Measurements from ENCODE around the gene IER2.
A peak's percentile ranks its signal among the peaks of the same experiment; 100 is the strongest.

IER2 gene, protein sequence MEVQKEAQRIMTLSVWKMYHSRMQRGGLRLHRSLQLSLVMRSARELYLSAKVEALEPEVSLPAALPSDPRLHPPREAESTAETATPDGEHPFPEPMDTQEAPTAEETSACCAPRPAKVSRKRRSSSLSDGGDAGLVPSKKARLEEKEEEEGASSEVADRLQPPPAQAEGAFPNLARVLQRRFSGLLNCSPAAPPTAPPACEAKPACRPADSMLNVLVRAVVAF

GRCh38 chr19:13150187-13150930 is at the start of gene IER2, which contains the start of gene STX10:
TSS of gene IER2 (plus strand) at chr19:13150411. CDS start at chr19:13153187, 2,776 bp downstream.
TSS of gene STX10 (minus strand) at chr19:13150375. CDS start at chr19:13150173, 202 bp downstream.
- DNase-seq (ENCODE audit: low spot score), result peak; percentile 99
- TF ChIP-seq, protein P1, sequence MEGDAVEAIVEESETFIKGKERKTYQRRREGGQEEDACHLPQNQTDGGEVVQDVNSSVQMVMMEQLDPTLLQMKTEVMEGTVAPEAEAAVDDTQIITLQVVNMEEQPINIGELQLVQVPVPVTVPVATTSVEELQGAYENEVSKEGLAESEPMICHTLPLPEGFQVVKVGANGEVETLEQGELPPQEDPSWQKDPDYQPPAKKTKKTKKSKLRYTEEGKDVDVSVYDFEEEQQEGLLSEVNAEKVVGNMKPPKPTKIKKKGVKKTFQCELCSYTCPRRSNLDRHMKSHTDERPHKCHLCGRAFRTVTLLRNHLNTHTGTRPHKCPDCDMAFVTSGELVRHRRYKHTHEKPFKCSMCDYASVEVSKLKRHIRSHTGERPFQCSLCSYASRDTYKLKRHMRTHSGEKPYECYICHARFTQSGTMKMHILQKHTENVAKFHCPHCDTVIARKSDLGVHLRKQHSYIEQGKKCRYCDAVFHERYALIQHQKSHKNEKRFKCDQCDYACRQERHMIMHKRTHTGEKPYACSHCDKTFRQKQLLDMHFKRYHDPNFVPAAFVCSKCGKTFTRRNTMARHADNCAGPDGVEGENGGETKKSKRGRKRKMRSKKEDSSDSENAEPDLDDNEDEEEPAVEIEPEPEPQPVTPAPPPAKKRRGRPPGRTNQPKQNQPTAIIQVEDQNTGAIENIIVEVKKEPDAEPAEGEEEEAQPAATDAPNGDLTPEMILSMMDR (IDR thresholded peaks at IDR 0.05), result no peak
- H3K27ac ChIP-seq, result peak within 1 kb of the TSS; percentile 99 to 100
- peak within 1 kb of the TSS; percentile 93 for H3K4me3 ChIP-seq

GRCh38 chr19:13100841-13101589 is 49.2 kb upstream of the IER2 start:
- TF ChIP-seq, protein P1 (IDR thresholded peaks at IDR 0.05), result no peak
- no peak for DNase-seq (ENCODE audit: low spot score)
- Histone ChIP-seq H3K27ac (peak overlapping the region; percentile 11 to 95), H3K4me3 (peak overlapping the region; percentile 69)

- Histone ChIP-seq H3K4me3 (peak overlapping the region; percentile 69), H3K27ac (peak overlapping the region; percentile 85 to 95)
These were observed 48.4 kb upstream of the IER2 start for GRCh38 chr19:13101590-13102415.

GRCh38 chr19:13102416-13102665 is 47.9 kb upstream of the IER2 start:
- peak overlapping the region; percentile 69 for H3K4me3 ChIP-seq
- TF ChIP-seq, protein P1 (IDR thresholded peaks at IDR 0.05), result no peak
- peak overlapping the region; percentile 85 to 95 for H3K27ac ChIP-seq
- no peak for DNase-seq (ENCODE audit: low spot score)

More at GRCh38 chr19:13101590-13102415, 48.4 kb upstream of the IER2 start:
- DNase-seq (ENCODE audit: low spot score), result no peak
- TF ChIP-seq, protein P1 (IDR thresholded peaks at IDR 0.05), result no peak

DNA sequence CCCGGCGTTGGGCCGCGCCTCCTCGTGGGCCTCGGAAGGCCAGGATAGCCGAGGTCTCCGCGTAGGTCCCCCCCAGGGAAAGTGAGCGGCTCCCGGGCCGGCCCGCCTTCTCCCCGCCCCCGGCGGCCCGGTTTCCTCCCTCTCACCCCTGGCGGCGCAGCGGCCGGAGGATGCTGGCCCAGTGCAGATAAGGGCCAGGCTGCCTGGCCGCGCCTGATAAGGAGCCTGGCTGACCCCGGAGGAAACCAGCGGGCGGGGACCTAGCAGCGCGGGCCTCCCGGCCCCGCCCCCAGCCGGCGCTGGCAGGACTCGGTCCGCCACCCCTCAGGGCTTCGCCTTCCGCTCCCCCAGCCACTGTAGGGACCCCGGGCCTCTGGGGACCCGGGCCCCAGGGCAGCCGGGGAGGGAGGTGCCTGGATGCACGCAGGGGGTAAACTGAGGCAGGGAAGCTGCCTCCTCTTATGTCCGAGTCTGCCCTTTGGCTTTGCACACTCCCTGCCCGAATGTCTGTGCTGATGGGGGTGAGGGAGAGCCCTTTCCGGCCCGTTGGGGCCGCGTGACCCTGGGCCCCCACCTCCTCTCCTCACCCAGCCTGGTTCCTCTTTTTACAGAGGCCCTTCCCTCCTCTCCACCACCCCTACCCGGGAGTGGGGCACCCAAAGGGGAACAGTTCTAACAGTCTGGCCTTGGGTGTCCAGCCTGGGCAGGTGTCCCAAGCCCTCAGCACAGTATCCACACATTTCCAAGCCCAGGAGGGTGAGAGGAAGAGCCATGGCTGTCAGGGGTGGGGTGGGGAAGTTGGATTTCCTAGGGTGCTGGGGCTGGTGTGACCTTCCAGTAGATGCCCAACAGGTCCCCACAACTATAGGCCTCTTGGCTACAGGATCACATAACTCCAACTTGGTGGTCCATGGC is 47.3 kb upstream of the IER2 start, which contains the start of gene LYL1:
LYL1 (minus strand) TSS at position 193 of the 915 bp plus-strand sequence. CDS start 1,687 bp downstream, outside the sequence.
- peak within 1 kb of the TSS; percentile 69 for H3K4me3 ChIP-seq
- peak within 1 kb of the TSS; percentile 85 to 95 for H3K27ac ChIP-seq
- TF ChIP-seq, protein P1 (IDR thresholded peaks at IDR 0.05), result no peak
- peak; percentile 89 for DNase-seq (ENCODE audit: low spot score)
